GM12872 (cell line): Measurements from ENCODE around the gene LELP1.

ENCODE experiments used
- CTCF ChIP-seq: IDR thresholded peaks from 3 replicates; pipeline ENCODE4 v1.5.1; 2011; ENCODE audit warnings: low read depth, mild to moderate bottlenecking, low read length, moderate library complexity; ENCODE audit not compliant: insufficient read depth

LELP1 gene

GRCh38 chr1:153217744-153218416, 14.7 kb downstream of the LELP1 start:
- no peak for TF ChIP-seq CTCF

- TF ChIP-seq CTCF: no peak
Measured at GRCh38 chr1:153220606-153221303, 17.5 kb downstream of the LELP1 start.

- peak; percentile 70 for TF ChIP-seq CTCF
Measured at GRCh38 chr1:153223040-153223891, 20.0 kb downstream of the LELP1 start.

GRCh38 chr1:153227810-153228209, 24.6 kb downstream of the LELP1 start:
- no peak for TF ChIP-seq CTCF

- no peak for TF ChIP-seq CTCF
Measured at GRCh38 chr1:153228491-153228890, 25.3 kb downstream of the LELP1 start.

- peak; percentile 67 for TF ChIP-seq CTCF
Measured at GRCh38 chr1:153229076-153229829, 26.0 kb downstream of the LELP1 start.

GRCh38 chr1:153231363-153231762, 28.1 kb downstream of the LELP1 start:
- no peak for TF ChIP-seq CTCF
